ENCODE data around the gene COL26A1.

GRCh38 chr7:101370836-101371235, 8.2 kb downstream of the COL26A1 start:
- TF ChIP-seq CTCF (IDR thresholded peaks at IDR 0.05 in 4 of 5, conservative IDR thresholded peaks at IDR 0.05 in 1 of 5) (no peak), POLR2A (IDR thresholded peaks at IDR 0.05) (no peak)

Measured in gastrocnemius medialis (tissue), 4 donors.